HL-60 (cell line): ENCODE measurements around the gene OR5AC2.

ENCODE experiments used
- DNase-seq, 2 experiments: peaks; one replicate each; pipeline ENCODE4 v3.0.0-alpha.2; 2010 to 2020; ENCODE audit warnings: low read depth in 1 of 2, low spot score in 1 of 2
- H3K27ac ChIP-seq: fragments of 250-450 bp; sonication (Bioruptor Pico); replicated peaks from 2 replicates; pipeline ENCODE4 v1.5.1; 2020; ENCODE audit warnings: mild to moderate bottlenecking, moderate library complexity
- H3K27me3 ChIP-seq: fragments of 250-450 bp; sonication (Bioruptor Pico); 2 replicates; pipeline ENCODE4 v1.5.1; 2021; ENCODE audit warnings: mild to moderate bottlenecking, moderate library complexity; ENCODE audit not compliant: insufficient read depth, poor library complexity, severe bottlenecking
- H3K4me3 ChIP-seq: replicated peaks from 2 replicates; pipeline ENCODE4 v1.5.1; 2011; ENCODE audit warnings: mild to moderate bottlenecking, control low read depth, low read length; ENCODE audit not compliant: insufficient read depth
- GABPA ChIP-seq: IDR thresholded peaks from 2 replicates; pipeline ENCODE4 v1.6.1; 2012; ENCODE audit warnings: low read depth
- POLR2AphosphoS5 ChIP-seq: IDR thresholded peaks from 2 replicates; pipeline ENCODE4 v1.6.1; 2012; ENCODE audit warnings: low read depth
- SPI1 ChIP-seq: IDR thresholded peaks from 2 replicates; pipeline ENCODE4 v1.6.1; 2012; ENCODE audit warnings: low read depth, mild to moderate bottlenecking, borderline replicate concordance
- TF ChIP-seq, protein P1 (sequence below): IDR thresholded peaks from one replicate; pipeline ENCODE4 v1.5.1; 2011; ENCODE audit warnings: low read length, control low read depth, inconsistent platforms; ENCODE audit not compliant: insufficient read depth
- TF ChIP-seq, protein P2 (sequence below): IDR thresholded peaks from 2 replicates; pipeline ENCODE4 v1.6.1; 2012; ENCODE audit warnings: low read depth; ENCODE audit not compliant: insufficient replicate concordance

Gene OR5AC2

DNA sequence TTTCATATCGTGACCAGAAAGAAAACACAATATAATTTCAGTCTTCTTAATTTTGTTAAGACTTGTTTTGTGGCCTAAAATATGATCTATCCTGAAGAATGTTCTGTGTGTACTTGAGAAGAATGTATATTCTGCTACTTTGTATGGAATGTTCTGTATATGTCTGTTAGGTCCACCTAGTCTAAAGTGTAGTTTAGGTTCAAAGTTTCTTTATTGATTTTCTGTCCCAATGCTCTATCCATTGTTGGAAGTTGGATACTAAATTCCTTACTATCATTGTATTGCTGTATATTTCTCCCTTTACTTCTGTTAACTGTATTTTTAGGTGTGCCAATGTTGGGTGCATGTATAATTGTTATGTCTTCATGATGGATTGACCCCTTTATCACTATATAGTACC is 21.2 kb downstream of the OR5AC2 start:
- no peak for TF ChIP-seq POLR2AphosphoS5
- TF ChIP-seq, protein P1, sequence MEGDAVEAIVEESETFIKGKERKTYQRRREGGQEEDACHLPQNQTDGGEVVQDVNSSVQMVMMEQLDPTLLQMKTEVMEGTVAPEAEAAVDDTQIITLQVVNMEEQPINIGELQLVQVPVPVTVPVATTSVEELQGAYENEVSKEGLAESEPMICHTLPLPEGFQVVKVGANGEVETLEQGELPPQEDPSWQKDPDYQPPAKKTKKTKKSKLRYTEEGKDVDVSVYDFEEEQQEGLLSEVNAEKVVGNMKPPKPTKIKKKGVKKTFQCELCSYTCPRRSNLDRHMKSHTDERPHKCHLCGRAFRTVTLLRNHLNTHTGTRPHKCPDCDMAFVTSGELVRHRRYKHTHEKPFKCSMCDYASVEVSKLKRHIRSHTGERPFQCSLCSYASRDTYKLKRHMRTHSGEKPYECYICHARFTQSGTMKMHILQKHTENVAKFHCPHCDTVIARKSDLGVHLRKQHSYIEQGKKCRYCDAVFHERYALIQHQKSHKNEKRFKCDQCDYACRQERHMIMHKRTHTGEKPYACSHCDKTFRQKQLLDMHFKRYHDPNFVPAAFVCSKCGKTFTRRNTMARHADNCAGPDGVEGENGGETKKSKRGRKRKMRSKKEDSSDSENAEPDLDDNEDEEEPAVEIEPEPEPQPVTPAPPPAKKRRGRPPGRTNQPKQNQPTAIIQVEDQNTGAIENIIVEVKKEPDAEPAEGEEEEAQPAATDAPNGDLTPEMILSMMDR: no peak
- TF ChIP-seq SPI1: no peak
- TF ChIP-seq GABPA: no peak
- Histone ChIP-seq H3K4me3 (no peak overlapping the region), H3K27me3 (no peaks in the 10 kb centered on the region), H3K27ac (no peak overlapping the region)
- DNase-seq: no peak

DNA sequence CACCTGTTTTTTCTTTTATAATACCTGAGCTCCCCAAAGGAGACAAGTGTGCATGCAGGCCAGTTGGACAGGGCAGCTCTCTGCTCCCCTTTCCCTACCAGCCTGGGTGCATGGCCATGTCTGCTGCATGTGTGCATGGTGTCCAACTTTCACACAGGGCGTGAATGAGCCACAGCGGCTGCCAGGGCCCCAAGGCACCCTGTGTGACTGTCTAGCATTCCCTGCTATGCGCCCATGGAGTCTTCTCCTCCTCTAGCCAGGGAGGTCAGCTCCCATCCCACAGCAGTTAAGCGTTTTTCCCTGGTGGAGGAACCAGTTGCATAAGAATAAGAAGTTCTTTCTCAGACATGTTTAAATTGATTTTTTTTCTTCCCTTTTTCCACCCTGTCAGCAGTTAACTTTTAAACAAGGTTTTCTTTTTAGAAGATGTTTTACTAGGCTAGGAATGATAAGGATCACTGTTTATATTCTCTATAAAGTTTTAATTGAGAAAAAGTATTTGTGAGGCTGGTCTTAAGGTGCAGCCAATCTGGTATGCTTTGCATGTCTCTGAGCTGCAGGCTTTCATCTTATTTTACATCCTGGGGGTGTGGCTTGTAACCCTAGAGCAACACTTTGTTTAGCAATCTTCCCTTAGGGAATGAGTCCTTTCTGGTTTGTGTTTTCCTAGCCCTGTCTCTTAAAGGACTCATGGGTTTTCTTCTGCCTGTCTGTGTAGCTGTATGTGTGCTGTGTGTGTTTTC is 23.0 kb downstream of the OR5AC2 start:
- Histone ChIP-seq H3K4me3 (no peak overlapping the region), H3K27me3 (no peaks in the 10 kb centered on the region), H3K27ac (no peak overlapping the region)
- DNase-seq: no peak
- TF ChIP-seq, protein P1: no peak
- TF ChIP-seq, protein P2, sequence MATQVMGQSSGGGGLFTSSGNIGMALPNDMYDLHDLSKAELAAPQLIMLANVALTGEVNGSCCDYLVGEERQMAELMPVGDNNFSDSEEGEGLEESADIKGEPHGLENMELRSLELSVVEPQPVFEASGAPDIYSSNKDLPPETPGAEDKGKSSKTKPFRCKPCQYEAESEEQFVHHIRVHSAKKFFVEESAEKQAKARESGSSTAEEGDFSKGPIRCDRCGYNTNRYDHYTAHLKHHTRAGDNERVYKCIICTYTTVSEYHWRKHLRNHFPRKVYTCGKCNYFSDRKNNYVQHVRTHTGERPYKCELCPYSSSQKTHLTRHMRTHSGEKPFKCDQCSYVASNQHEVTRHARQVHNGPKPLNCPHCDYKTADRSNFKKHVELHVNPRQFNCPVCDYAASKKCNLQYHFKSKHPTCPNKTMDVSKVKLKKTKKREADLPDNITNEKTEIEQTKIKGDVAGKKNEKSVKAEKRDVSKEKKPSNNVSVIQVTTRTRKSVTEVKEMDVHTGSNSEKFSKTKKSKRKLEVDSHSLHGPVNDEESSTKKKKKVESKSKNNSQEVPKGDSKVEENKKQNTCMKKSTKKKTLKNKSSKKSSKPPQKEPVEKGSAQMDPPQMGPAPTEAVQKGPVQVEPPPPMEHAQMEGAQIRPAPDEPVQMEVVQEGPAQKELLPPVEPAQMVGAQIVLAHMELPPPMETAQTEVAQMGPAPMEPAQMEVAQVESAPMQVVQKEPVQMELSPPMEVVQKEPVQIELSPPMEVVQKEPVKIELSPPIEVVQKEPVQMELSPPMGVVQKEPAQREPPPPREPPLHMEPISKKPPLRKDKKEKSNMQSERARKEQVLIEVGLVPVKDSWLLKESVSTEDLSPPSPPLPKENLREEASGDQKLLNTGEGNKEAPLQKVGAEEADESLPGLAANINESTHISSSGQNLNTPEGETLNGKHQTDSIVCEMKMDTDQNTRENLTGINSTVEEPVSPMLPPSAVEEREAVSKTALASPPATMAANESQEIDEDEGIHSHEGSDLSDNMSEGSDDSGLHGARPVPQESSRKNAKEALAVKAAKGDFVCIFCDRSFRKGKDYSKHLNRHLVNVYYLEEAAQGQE: no peak
- TF ChIP-seq GABPA (no peak), POLR2AphosphoS5 (no peak), SPI1 (no peak)

DNA sequence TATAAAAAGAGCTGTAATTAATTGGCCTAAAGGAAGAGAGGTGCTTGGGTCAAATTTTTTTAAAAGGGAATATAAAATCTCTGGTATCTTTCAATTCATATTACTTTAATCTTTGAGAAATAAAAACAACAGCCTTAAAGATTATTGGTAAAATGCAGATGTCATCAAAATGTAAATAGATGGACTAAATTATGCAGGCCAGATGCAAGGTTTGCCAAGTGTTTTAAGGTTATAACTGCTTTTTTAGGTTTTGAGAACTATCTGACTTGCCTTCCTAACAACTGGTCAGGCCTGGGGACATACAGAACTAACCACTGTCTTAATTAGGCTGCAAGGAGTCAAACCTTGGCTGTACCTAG is 23.6 kb downstream of the OR5AC2 start:
- Histone ChIP-seq H3K27me3 (no peaks in the 10 kb centered on the region), H3K27ac (no peak overlapping the region), H3K4me3 (no peak overlapping the region)
- TF ChIP-seq GABPA (no peak), POLR2AphosphoS5 (no peak), SPI1 (no peak)
- TF ChIP-seq, protein P1: no peak
- TF ChIP-seq, protein P2: no peak
- no peak for DNase-seq

DNA sequence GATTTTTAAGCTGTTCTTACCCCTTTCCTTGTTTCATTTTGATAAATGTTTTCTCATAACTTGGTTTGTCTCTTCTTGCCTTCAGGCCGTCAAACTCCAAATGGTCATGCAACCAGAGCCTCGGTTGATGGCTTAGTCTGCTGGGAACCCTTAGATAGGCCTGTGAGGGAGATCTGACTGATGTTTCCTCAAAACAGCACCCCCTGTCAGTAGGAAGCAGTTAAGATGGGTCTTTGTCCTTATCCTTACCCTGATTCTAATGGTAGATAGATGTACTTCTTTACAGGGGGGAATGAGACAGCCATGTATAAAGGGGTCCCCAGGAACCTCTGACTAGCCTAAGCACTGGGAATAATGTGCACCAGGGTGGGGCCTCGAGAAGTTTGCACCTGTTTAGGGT is 27.3 kb downstream of the OR5AC2 start:
- no peak for TF ChIP-seq POLR2AphosphoS5
- TF ChIP-seq, protein P1: no peak
- TF ChIP-seq GABPA: no peak
- TF ChIP-seq, protein P2: no peak
- no peak for TF ChIP-seq SPI1
- no peak overlapping the region for H3K27ac ChIP-seq
- no peak overlapping the region for H3K4me3 ChIP-seq
- DNase-seq: no peak
- no peaks in the 10 kb centered on the region for H3K27me3 ChIP-seq
